ENCODE data around the gene GSTT2B. TPM values are rescaled to one million over a fixed set of nuclear protein-coding genes. Genes with fewer than 3 reads are reported as not detected.

The GSTT2B gene
- total RNA-seq, 1 donor from 2014 or later, result not detected

GRCh38 chr22:24006914-24007214 lies 45.9 kb upstream of the GSTT2B start:
- Histone ChIP-seq H2AFZ (replicated peaks) (no peak overlapping the region), H4K20me1 (ENCODE audit: low read depth) (no peaks in the 10 kb centered on the region), H3K36me3 (no peaks in the 10 kb centered on the region), H3K4me3 (no peak overlapping the region), H3K27ac (no peak overlapping the region), H3K79me2 (ENCODE audit: low read depth) (peaks cover 5% of the 10 kb centered on the region), H3K4me2 (no peak overlapping the region), H3K27me3 (no peaks in the 10 kb centered on the region), H3K4me1 (peaks cover 5% of the 10 kb centered on the region), H3K9ac (no peak overlapping the region), H3K9me3 (ENCODE audit: low read depth) (no peaks in the 10 kb centered on the region), H3F3A (ENCODE audit: low read depth) (peaks cover 16% of the 10 kb centered on the region)
- H3K27me3 Mint-ChIP-seq (ENCODE audit: insufficient read depth, low read depth), result no peaks in the 10 kb centered on the region
- DNase-seq (ENCODE audit: low spot score), result no peak
- H3K27ac Mint-ChIP-seq, result peak overlapping the region; percentile 42
- H3K9me3 Mint-ChIP-seq, result no peaks in the 10 kb centered on the region
- H3K4me3 Mint-ChIP-seq, result no peak overlapping the region
- no peak for TF ChIP-seq EZH2 (IDR thresholded peaks at IDR 0.05)
- no peak for TF ChIP-seq CTCF (IDR thresholded peaks at IDR 0.05)
- TF ChIP-seq EZH2phosphoT487 (IDR thresholded peaks at IDR 0.05), result no peak
- H3K4me1 Mint-ChIP-seq, result peaks cover 7% of the 10 kb centered on the region
- H3K36me3 Mint-ChIP-seq, result no peaks in the 10 kb centered on the region

- Histone ChIP-seq H3K9me3 (ENCODE audit: low read depth) (no peaks in the 10 kb centered on the region), H3K79me2 (ENCODE audit: low read depth) (no peaks in the 10 kb centered on the region), H3K4me2 (no peak overlapping the region), H3K27ac (no peak overlapping the region), H3K9ac (no peak overlapping the region), H3K4me3 (no peak overlapping the region), H3K4me1 (peaks cover 9% of the 10 kb centered on the region), H4K20me1 (ENCODE audit: low read depth) (no peaks in the 10 kb centered on the region), H3K27me3 (no peaks in the 10 kb centered on the region), H3F3A (ENCODE audit: low read depth) (peaks cover 12% of the 10 kb centered on the region), H3K36me3 (no peaks in the 10 kb centered on the region), H2AFZ (replicated peaks) (no peak overlapping the region)
- no peaks in the 10 kb centered on the region for H3K9me3 Mint-ChIP-seq
- no peak for TF ChIP-seq EZH2phosphoT487 (IDR thresholded peaks at IDR 0.05)
- no peak for TF ChIP-seq EZH2 (IDR thresholded peaks at IDR 0.05)
- TF ChIP-seq CTCF (IDR thresholded peaks at IDR 0.05), result no peak
- H3K4me3 Mint-ChIP-seq, result no peak overlapping the region
- no peak for DNase-seq (ENCODE audit: low spot score)
- peaks cover 9% of the 10 kb centered on the region for H3K4me1 Mint-ChIP-seq
- H3K36me3 Mint-ChIP-seq, result no peaks in the 10 kb centered on the region
- peak overlapping the region; percentile 42 for H3K27ac Mint-ChIP-seq
- peaks cover 1% of the 10 kb centered on the region for H3K27me3 Mint-ChIP-seq (ENCODE audit: insufficient read depth, low read depth)
Measured at GRCh38 chr22:24006207-24006913, 45.4 kb upstream of the GSTT2B start.

GRCh38 chr22:24005201-24005600 lies 44.2 kb upstream of the GSTT2B start, which contains the start of gene GSTT4:
Gene GSTT4 (minus strand): TSS chr22:24005453. CDS start chr22:24005356, 97 bp downstream.
- no peaks in the 10 kb centered on the region for H3K9me3 ChIP-seq (ENCODE audit: low read depth)
- H3K79me2 ChIP-seq (ENCODE audit: low read depth), result no peaks in the 10 kb centered on the region
- no peak within 1 kb of the TSS for H3K9ac ChIP-seq
- no peak within 1 kb of the TSS for H3K27ac ChIP-seq
- no peak within 1 kb of the TSS for H3K4me3 Mint-ChIP-seq
- H4K20me1 ChIP-seq (ENCODE audit: low read depth), result no peaks in the 10 kb centered on the region
- no peaks in the 10 kb centered on the region for H3K36me3 Mint-ChIP-seq
- H3K4me2 ChIP-seq, result no peak within 1 kb of the TSS
- no peak for DNase-seq (ENCODE audit: low spot score)
- H3K4me3 ChIP-seq, result no peak within 1 kb of the TSS
- H2AFZ ChIP-seq (replicated peaks), result peak within 1 kb of the TSS; percentile 44
- H3K9me3 Mint-ChIP-seq, result no peaks in the 10 kb centered on the region
- peaks cover 6% of the 10 kb centered on the region for H3K4me1 ChIP-seq
- H3K4me1 Mint-ChIP-seq, result peaks cover 8% of the 10 kb centered on the region
- H3F3A ChIP-seq (ENCODE audit: low read depth), result peaks cover 5% of the 10 kb centered on the region
- TF ChIP-seq EZH2phosphoT487 (IDR thresholded peaks at IDR 0.05) (no peak), EZH2 (IDR thresholded peaks at IDR 0.05) (no peak), CTCF (IDR thresholded peaks at IDR 0.05) (no peak)
- H3K27me3 ChIP-seq, result no peaks in the 10 kb centered on the region
- H3K27me3 Mint-ChIP-seq (ENCODE audit: insufficient read depth, low read depth), result peaks cover 2% of the 10 kb centered on the region
- H3K36me3 ChIP-seq, result no peaks in the 10 kb centered on the region
- peak within 1 kb of the TSS; percentile 34 for H3K27ac Mint-ChIP-seq
